ENCODE measurements around the gene POU6F2. TPM values are rescaled to one million over a fixed set of nuclear protein-coding genes. Genes with fewer than 3 reads are reported as not detected.

POU6F2 gene
- total RNA-seq, 1 experiment from 2014 or later: 2.9 TPM

DNA sequence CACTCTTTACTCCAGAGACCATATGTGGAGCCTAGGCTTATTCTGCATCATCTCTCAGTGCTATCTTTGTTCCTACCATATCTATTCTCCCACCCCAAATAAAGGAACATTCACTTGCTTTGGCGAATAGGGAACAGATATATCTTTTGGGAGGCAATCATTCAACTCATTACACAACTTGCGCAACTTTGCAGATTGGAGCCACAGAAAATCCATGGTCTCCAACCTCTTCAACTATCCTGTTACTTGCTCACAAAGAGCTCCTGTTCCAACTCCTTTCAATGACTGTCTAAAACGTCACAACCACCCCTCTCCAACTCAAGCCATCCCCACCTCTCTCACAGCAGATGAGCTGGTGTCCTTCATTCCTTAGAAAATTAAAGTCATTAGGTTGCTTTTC is 203.7 kb downstream of the POU6F2 start:
- Mint-ChIP-seq H3K9me3 (0 out of 2 replicates have a peak, but pooled peaks cover 2% of the 10 kb centered on the region), H3K27me3 (ENCODE audit: low read depth) (no peaks in the 10 kb centered on the region), H3K36me3 (no peaks in the 10 kb centered on the region; the same call in 1 of the 2 replicates), H3K27ac (no peak overlapping the region), H3K4me3 (no peak overlapping the region), H3K4me1 (peaks cover 3% of the 10 kb centered on the region; the same call in 1 of the 2 replicates)
- ATAC-seq (no peak), DNase-seq (ENCODE audit: low spot score) (no peak)
- POLR2A ChIA-PET: no interaction called here
- no peak for TF ChIP-seq SOX15 (CRISPR knock-in tag; IDR thresholded peaks at IDR 0.05)
- TF ChIP-seq, protein P1, sequence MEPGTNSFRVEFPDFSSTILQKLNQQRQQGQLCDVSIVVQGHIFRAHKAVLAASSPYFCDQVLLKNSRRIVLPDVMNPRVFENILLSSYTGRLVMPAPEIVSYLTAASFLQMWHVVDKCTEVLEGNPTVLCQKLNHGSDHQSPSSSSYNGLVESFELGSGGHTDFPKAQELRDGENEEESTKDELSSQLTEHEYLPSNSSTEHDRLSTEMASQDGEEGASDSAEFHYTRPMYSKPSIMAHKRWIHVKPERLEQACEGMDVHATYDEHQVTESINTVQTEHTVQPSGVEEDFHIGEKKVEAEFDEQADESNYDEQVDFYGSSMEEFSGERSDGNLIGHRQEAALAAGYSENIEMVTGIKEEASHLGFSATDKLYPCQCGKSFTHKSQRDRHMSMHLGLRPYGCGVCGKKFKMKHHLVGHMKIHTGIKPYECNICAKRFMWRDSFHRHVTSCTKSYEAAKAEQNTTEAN (CRISPR knock-in tag; IDR thresholded peaks at IDR 0.05): no peak
- TF ChIP-seq, protein P2, sequence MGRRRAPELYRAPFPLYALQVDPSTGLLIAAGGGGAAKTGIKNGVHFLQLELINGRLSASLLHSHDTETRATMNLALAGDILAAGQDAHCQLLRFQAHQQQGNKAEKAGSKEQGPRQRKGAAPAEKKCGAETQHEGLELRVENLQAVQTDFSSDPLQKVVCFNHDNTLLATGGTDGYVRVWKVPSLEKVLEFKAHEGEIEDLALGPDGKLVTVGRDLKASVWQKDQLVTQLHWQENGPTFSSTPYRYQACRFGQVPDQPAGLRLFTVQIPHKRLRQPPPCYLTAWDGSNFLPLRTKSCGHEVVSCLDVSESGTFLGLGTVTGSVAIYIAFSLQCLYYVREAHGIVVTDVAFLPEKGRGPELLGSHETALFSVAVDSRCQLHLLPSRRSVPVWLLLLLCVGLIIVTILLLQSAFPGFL (CRISPR knock-in tag; IDR thresholded peaks at IDR 0.05; ENCODE audit: borderline replicate concordance): no peak
- no peak for TF ChIP-seq ATF1 (CRISPR knock-in tag; IDR thresholded peaks at IDR 0.05)
- TF ChIP-seq GTF2I (CRISPR knock-in tag; conservative IDR thresholded peaks at IDR 0.05): no peak
- TF ChIP-seq NFE2L1 (CRISPR knock-in tag; IDR thresholded peaks at IDR 0.05): no peak
- TF ChIP-seq ELF4 (CRISPR knock-in tag; IDR thresholded peaks at IDR 0.05; ENCODE audit: low read depth): no peak
- no peak for TF ChIP-seq ZNF219 (CRISPR knock-in tag; IDR thresholded peaks at IDR 0.05; ENCODE audit: borderline replicate concordance)
- no peak for TF ChIP-seq FOXP1 (CRISPR knock-in tag; IDR thresholded peaks at IDR 0.05; ENCODE audit: borderline replicate concordance)
- TF ChIP-seq TEAD4 (CRISPR knock-in tag; IDR thresholded peaks at IDR 0.05): no peak
- no peak for TF ChIP-seq ZNF121 (CRISPR knock-in tag; IDR thresholded peaks at IDR 0.05)
- no peak for TF ChIP-seq ZNF671 (CRISPR knock-in tag; IDR thresholded peaks at IDR 0.05)
- TF ChIP-seq GABPB1 (CRISPR knock-in tag; IDR thresholded peaks at IDR 0.05): no peak
- CTCF ChIA-PET: no interaction called here

DNA sequence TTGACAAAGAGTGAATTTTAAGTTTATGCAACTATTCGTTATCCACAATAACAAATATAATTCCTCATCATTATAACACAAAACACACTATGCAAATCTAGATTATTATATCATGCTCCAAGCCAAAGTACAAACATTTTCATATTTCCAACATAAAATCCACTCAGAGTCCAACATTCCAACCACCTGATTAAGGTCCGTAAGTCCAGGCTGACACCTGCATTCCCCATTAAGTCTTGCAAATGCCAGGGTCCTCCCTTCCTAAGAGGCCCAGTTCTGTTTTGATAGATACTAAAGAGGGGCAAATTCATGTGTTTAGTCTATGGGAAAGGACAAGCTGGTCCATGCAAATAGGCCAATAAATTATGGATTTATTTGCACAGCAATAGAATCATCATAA is 206.1 kb downstream of the POU6F2 start:
- CTCF ChIA-PET: interaction anchor here (0.8 to 1.1 kb wide), 2 partner anchors 8 to 270 kb away, joined by 3 read pairs; no protein-coding TSS in a partner anchor
- POLR2A ChIA-PET: no interaction called here
- no peak overlapping the region for H3K4me3 Mint-ChIP-seq
- H3K9me3 Mint-ChIP-seq: no peaks in the 10 kb centered on the region
- H3K27me3 Mint-ChIP-seq (ENCODE audit: low read depth): no peaks in the 10 kb centered on the region
- no peak for DNase-seq (ENCODE audit: low spot score)
- ATAC-seq: no peak
- H3K27ac Mint-ChIP-seq: no peak overlapping the region
- peaks cover 5% of the 10 kb centered on the region; the same call in 1 of the 2 replicates for H3K4me1 Mint-ChIP-seq
- no peaks in the 10 kb centered on the region; the same call in 1 of the 2 replicates for H3K36me3 Mint-ChIP-seq
- TF ChIP-seq, protein P3, sequence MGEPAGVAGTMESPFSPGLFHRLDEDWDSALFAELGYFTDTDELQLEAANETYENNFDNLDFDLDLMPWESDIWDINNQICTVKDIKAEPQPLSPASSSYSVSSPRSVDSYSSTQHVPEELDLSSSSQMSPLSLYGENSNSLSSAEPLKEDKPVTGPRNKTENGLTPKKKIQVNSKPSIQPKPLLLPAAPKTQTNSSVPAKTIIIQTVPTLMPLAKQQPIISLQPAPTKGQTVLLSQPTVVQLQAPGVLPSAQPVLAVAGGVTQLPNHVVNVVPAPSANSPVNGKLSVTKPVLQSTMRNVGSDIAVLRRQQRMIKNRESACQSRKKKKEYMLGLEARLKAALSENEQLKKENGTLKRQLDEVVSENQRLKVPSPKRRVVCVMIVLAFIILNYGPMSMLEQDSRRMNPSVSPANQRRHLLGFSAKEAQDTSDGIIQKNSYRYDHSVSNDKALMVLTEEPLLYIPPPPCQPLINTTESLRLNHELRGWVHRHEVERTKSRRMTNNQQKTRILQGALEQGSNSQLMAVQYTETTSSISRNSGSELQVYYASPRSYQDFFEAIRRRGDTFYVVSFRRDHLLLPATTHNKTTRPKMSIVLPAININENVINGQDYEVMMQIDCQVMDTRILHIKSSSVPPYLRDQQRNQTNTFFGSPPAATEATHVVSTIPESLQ (CRISPR knock-in tag; IDR thresholded peaks at IDR 0.05): no peak
- TF ChIP-seq, protein P1 (CRISPR knock-in tag; IDR thresholded peaks at IDR 0.05): no peak
- no peak for TF ChIP-seq ZNF396 (CRISPR knock-in tag; IDR thresholded peaks at IDR 0.05; ENCODE audit: borderline replicate concordance)
- TF ChIP-seq TEAD1 (CRISPR knock-in tag; IDR thresholded peaks at IDR 0.05): no peak
- TF ChIP-seq, protein P4, sequence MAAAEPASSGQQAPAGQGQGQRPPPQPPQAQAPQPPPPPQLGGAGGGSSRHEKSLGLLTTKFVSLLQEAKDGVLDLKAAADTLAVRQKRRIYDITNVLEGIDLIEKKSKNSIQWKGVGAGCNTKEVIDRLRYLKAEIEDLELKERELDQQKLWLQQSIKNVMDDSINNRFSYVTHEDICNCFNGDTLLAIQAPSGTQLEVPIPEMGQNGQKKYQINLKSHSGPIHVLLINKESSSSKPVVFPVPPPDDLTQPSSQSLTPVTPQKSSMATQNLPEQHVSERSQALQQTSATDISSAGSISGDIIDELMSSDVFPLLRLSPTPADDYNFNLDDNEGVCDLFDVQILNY (CRISPR knock-in tag; IDR thresholded peaks at IDR 0.05): no peak
- TF ChIP-seq OVOL2 (CRISPR knock-in tag; IDR thresholded peaks at IDR 0.05; ENCODE audit: borderline replicate concordance): no peak
- TF ChIP-seq, protein P5, sequence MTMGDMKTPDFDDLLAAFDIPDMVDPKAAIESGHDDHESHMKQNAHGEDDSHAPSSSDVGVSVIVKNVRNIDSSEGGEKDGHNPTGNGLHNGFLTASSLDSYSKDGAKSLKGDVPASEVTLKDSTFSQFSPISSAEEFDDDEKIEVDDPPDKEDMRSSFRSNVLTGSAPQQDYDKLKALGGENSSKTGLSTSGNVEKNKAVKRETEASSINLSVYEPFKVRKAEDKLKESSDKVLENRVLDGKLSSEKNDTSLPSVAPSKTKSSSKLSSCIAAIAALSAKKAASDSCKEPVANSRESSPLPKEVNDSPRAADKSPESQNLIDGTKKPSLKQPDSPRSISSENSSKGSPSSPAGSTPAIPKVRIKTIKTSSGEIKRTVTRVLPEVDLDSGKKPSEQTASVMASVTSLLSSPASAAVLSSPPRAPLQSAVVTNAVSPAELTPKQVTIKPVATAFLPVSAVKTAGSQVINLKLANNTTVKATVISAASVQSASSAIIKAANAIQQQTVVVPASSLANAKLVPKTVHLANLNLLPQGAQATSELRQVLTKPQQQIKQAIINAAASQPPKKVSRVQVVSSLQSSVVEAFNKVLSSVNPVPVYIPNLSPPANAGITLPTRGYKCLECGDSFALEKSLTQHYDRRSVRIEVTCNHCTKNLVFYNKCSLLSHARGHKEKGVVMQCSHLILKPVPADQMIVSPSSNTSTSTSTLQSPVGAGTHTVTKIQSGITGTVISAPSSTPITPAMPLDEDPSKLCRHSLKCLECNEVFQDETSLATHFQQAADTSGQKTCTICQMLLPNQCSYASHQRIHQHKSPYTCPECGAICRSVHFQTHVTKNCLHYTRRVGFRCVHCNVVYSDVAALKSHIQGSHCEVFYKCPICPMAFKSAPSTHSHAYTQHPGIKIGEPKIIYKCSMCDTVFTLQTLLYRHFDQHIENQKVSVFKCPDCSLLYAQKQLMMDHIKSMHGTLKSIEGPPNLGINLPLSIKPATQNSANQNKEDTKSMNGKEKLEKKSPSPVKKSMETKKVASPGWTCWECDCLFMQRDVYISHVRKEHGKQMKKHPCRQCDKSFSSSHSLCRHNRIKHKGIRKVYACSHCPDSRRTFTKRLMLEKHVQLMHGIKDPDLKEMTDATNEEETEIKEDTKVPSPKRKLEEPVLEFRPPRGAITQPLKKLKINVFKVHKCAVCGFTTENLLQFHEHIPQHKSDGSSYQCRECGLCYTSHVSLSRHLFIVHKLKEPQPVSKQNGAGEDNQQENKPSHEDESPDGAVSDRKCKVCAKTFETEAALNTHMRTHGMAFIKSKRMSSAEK (CRISPR knock-in tag; IDR thresholded peaks at IDR 0.05; ENCODE audit: borderline replicate concordance): no peak
- no peak for TF ChIP-seq NFATC4 (CRISPR knock-in tag; IDR thresholded peaks at IDR 0.05)
- TF ChIP-seq, protein P6, sequence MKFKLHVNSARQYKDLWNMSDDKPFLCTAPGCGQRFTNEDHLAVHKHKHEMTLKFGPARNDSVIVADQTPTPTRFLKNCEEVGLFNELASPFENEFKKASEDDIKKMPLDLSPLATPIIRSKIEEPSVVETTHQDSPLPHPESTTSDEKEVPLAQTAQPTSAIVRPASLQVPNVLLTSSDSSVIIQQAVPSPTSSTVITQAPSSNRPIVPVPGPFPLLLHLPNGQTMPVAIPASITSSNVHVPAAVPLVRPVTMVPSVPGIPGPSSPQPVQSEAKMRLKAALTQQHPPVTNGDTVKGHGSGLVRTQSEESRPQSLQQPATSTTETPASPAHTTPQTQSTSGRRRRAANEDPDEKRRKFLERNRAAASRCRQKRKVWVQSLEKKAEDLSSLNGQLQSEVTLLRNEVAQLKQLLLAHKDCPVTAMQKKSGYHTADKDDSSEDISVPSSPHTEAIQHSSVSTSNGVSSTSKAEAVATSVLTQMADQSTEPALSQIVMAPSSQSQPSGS (CRISPR knock-in tag; IDR thresholded peaks at IDR 0.05; ENCODE audit: borderline replicate concordance, low read depth): no peak
- TF ChIP-seq, protein P7, sequence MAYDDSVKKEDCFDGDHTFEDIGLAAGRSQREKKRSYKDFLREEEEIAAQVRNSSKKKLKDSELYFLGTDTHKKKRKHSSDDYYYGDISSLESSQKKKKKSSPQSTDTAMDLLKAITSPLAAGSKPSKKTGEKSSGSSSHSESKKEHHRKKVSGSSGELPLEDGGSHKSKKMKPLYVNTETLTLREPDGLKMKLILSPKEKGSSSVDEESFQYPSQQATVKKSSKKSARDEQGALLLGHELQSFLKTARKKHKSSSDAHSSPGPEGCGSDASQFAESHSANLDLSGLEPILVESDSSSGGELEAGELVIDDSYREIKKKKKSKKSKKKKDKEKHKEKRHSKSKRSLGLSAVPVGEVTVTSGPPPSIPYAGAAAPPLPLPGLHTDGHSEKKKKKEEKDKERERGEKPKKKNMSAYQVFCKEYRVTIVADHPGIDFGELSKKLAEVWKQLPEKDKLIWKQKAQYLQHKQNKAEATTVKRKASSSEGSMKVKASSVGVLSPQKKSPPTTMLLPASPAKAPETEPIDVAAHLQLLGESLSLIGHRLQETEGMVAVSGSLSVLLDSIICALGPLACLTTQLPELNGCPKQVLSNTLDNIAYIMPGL (CRISPR knock-in tag; IDR thresholded peaks at IDR 0.05): no peak
